NCI-H146 (cell line): ENCODE data around the gene CDK10.
"Not testable (repeated sequence)": the region's sequence is repeated elsewhere in the genome, so short reads cannot be mapped to it uniquely, and the experiment has no call there.

ENCODE experiments used
- DNase-seq: peaks from one replicate; lab custom pipeline; 2025; lab: John Stamatoyannopoulos, UW

The CDK10 gene

GRCh38 chr16:89667633-89668032, 18.9 kb upstream of the CDK10 start:
- DNase-seq: no peak

- DNase-seq: no peak
Observed at GRCh38 chr16:89668790-89669158, 17.7 kb upstream of the CDK10 start.

GRCh38 chr16:89669755-89670154, 16.7 kb upstream of the CDK10 start:
- no peak for DNase-seq

- no peak for DNase-seq
Observed at GRCh38 chr16:89670496-89671431, 15.7 kb upstream of the CDK10 start.

- not testable (repeated sequence) for DNase-seq
Observed at GRCh38 chr16:89671565-89671964, 14.9 kb upstream of the CDK10 start.

GRCh38 chr16:89672177-89672941, 14.1 kb upstream of the CDK10 start:
- DNase-seq: no peak

GRCh38 chr16:89678258-89678657, 8.2 kb upstream of the CDK10 start:
- no peak for DNase-seq

- no peak for DNase-seq
Observed at GRCh38 chr16:89685916-89686315, 573 bp upstream of the CDK10 start.

GRCh38 chr16:89687092-89687940, 827 bp downstream of the CDK10 start:
- DNase-seq: peak; percentile 63

- no peak for DNase-seq
Observed at GRCh38 chr16:89688395-89688794, 1.9 kb downstream of the CDK10 start.

GRCh38 chr16:89689142-89689541, 2.7 kb downstream of the CDK10 start:
- no peak for DNase-seq

GRCh38 chr16:89689621-89690020, 3.1 kb downstream of the CDK10 start:
- not testable (repeated sequence) for DNase-seq

GRCh38 chr16:89690392-89690901, 4.0 kb downstream of the CDK10 start:
- no peak for DNase-seq

GRCh38 chr16:89691231-89691985, 4.9 kb downstream of the CDK10 start:
- no peak for DNase-seq

GRCh38 chr16:89691986-89692569, 5.6 kb downstream of the CDK10 start:
- DNase-seq: no peak

GRCh38 chr16:89693289-89693731, 6.8 kb downstream of the CDK10 start:
- DNase-seq: no peak

GRCh38 chr16:89693931-89694783, 7.7 kb downstream of the CDK10 start:
- DNase-seq: no peak

GRCh38 chr16:89694784-89695085, 8.2 kb downstream of the CDK10 start:
- not testable (repeated sequence) for DNase-seq

GRCh38 chr16:89695086-89695874, 8.8 kb downstream of the CDK10 start:
- no peak for DNase-seq
